BLaER1 (cell line): ENCODE data around the gene IL2RA.

Experiments
- H3K27ac ChIP-seq: shearing (Covaris generic); formaldehyde crosslinking; 2 replicates; pipeline ENCODE4 v1.8.1; 2022
- H3K27me3 ChIP-seq: shearing (Covaris generic); formaldehyde crosslinking; 2 replicates; pipeline ENCODE4 v1.8.1; 2022
- H3K36me3 ChIP-seq: shearing (Covaris generic); formaldehyde crosslinking; 2 replicates; pipeline ENCODE4 v1.8.1; 2022
- H3K4me1 ChIP-seq: shearing (Covaris generic); formaldehyde crosslinking; 2 replicates; pipeline ENCODE4 v1.8.1; 2022
- H3K4me2 ChIP-seq: shearing (Covaris generic); formaldehyde crosslinking; 2 replicates; pipeline ENCODE4 v1.8.1; 2022
- H3K4me3 ChIP-seq: shearing (Covaris generic); formaldehyde crosslinking; 2 replicates; pipeline ENCODE4 v1.8.1; 2022
- H3K9ac ChIP-seq: shearing (Covaris generic); formaldehyde crosslinking; 2 replicates; pipeline ENCODE4 v1.8.1; 2022
- H3K9me3 ChIP-seq: shearing (Covaris generic); formaldehyde crosslinking; 2 replicates; pipeline ENCODE4 v1.8.1; 2022
- H4K20me1 ChIP-seq: shearing (Covaris generic); formaldehyde crosslinking; 2 replicates; pipeline ENCODE4 v1.8.1; 2022
- Cebpa-rat ChIP-seq: shearing (Covaris generic); IDR thresholded peaks from 2 replicates; pipeline ENCODE4 v1.8.1; 2022

The IL2RA gene

DNA sequence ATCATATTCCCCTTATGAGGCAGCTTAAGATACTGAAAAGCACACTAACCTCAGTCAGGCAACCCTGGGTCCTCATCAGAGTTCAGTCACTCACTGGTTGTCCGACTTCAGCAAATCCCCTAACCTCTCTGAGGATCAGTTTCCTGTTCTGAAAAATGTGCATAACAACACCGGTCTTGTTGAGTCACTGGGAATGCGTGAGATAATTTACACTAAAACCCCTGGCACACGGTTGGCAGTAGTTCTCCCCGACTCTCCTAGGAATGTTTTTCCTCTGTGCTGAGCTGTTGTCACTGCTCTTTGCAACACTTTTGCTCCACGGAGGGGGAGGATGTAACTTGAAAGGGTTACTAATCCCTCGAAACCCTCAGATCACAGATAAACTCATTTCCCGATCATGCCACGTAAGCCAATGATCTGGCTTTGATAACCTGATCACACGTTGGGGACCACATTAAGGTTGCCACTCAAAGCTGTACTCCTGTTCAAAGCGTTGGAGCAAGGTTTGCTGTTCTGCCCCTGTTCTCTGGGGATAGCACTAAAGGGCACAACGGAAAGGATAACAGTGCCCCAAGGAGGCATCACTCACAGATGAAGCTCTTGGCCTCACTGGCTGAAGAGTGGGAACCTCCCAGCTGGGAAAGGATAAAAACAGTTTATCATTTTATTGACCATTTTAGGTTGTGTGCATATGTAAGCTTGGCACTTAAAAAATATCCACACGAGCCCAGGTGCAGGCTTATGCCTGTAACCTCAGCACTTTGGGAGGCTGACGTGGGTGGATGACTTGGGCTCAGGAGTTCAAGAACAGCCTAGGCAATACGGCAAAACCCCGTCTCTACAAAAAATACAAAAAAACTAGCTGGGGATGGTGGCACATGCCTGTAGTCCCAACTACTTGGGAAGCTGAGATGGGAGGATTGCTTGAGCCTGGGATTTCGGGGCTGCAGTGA is 21.6 kb upstream of the IL2RA start:
- no peak overlapping the region; the same call in 1 of the 2 replicates for H3K4me2 ChIP-seq

GRCh38 chr10:6082496-6083395 is 20.6 kb upstream of the IL2RA start:
- no peak for TF ChIP-seq Cebpa-rat
- no peak overlapping the region for H3K4me2 ChIP-seq
- H3K36me3 ChIP-seq, result no peaks in the 10 kb centered on the region
- H3K27me3 ChIP-seq, result no peaks in the 10 kb centered on the region
- no peaks in the 10 kb centered on the region for H4K20me1 ChIP-seq
- H3K9ac ChIP-seq, result no peak overlapping the region
- no peak overlapping the region for H3K27ac ChIP-seq
- 0 out of 2 replicates have a peak, but pooled peaks cover 7% of the 10 kb centered on the region for H3K9me3 ChIP-seq
- H3K4me1 ChIP-seq, result peaks cover 23% of the 10 kb centered on the region
- H3K4me3 ChIP-seq, result no peak overlapping the region

More for the DNA sequence above, 21.6 kb upstream of the IL2RA start:
- H3K27me3 ChIP-seq, result no peaks in the 10 kb centered on the region
- H3K9ac ChIP-seq, result no peak overlapping the region
- H3K27ac ChIP-seq, result no peak overlapping the region
- H3K36me3 ChIP-seq, result no peaks in the 10 kb centered on the region
- no peaks in the 10 kb centered on the region for H4K20me1 ChIP-seq
- peaks cover 26% of the 10 kb centered on the region for H3K4me1 ChIP-seq
- 0 out of 2 replicates have a peak, but pooled peaks cover 7% of the 10 kb centered on the region for H3K9me3 ChIP-seq
- TF ChIP-seq Cebpa-rat, result no peak
- H3K4me3 ChIP-seq, result no peak overlapping the region

DNA sequence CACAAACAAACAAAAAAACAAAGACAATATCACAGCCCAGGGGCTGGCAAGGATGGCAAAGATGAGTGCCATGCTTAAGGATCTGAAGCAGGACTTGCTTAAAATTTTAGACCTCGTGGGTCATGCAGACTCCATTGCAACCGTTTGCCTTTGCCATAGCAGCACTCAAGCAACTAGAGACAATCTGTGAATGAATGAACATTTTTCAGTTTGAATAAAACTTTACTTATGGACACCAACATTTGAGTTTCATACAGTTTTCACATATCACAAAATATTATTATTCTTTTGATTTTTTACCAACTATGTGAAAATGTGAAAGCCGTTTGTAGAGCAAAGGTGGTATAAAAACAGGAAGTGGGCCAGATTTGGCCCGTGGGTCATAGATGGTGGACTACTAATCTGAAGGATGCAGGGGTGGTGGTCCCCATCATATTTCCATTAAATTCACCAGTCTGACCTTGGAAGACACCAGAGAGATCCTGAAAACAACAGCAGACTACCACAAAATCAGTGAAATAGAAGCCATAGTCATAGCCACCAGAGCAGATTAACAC is 18.3 kb upstream of the IL2RA start:
- no peak overlapping the region for H3K9ac ChIP-seq
- no peak for TF ChIP-seq Cebpa-rat
- H3K36me3 ChIP-seq, result no peaks in the 10 kb centered on the region
- H3K27ac ChIP-seq, result no peak overlapping the region
- no peak overlapping the region for H3K4me2 ChIP-seq
- 0 out of 2 replicates have a peak, but pooled peaks cover 7% of the 10 kb centered on the region for H3K9me3 ChIP-seq
- H3K4me3 ChIP-seq, result no peak overlapping the region
- peaks cover 9% of the 10 kb centered on the region for H3K4me1 ChIP-seq
- no peaks in the 10 kb centered on the region for H3K27me3 ChIP-seq
- no peaks in the 10 kb centered on the region for H4K20me1 ChIP-seq

DNA sequence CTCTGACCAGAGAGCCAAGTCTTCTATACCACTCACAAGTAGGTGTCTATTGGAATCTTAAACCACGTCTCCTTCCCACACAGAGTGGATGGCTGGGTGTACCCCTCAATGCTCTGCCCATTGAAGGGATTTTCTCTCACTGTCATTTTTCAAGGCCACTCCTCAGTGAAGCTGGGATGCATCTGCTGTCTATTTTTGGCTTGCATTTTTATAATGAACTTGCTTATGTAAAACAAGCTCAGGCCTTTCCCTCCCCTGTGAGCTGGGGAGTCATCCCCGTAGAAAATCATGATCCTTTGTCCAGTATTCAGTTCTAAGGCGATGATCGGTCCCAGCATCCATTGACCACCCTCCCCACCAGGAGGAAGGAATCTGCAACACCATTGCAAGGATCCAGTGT is 16.9 kb upstream of the IL2RA start:
- Histone ChIP-seq H3K4me2 (no peak overlapping the region), H3K9me3 (0 out of 2 replicates have a peak, but pooled peaks cover 7% of the 10 kb centered on the region), H3K9ac (no peak overlapping the region), H3K36me3 (no peaks in the 10 kb centered on the region), H3K27me3 (no peaks in the 10 kb centered on the region), H4K20me1 (no peaks in the 10 kb centered on the region), H3K4me1 (peaks cover 6% of the 10 kb centered on the region), H3K27ac (no peak overlapping the region), H3K4me3 (no peak overlapping the region)
- no peak for TF ChIP-seq Cebpa-rat

DNA sequence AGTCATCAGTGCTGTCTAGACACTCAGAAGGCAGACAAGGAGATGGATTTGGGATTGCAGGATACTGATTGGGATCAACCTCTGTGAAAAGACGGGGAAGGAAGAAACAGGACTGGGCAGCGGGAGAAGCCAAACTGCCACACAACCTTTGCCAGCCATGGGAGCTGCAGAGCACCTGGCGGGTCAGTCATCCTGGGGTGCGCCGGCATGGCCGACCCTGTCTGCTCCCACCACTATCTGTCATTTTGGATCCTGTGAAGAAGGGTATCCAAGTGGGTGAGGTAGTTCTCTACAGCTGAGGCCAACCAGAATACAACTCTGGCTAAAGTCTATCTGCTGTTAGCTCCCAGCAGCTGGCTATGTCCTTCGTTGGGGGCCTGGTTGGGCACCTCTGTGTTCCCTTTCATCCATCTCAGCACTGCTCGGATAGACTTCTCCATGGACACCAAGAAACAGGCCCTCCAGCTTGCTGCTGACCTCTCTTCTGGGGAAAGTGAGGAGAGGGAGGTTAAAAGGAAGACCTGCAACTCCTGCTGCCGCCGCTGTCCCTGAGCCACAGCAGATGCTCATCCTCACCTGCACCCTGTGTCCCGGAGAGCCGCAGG is 15.0 kb upstream of the IL2RA start:
- H3K27me3 ChIP-seq, result no peaks in the 10 kb centered on the region
- peaks cover 11% of the 10 kb centered on the region for H3K4me1 ChIP-seq
- no peak overlapping the region for H3K27ac ChIP-seq
- TF ChIP-seq Cebpa-rat, result no peak
- 0 out of 2 replicates have a peak, but pooled peaks cover 7% of the 10 kb centered on the region for H3K9me3 ChIP-seq
- H3K36me3 ChIP-seq, result no peaks in the 10 kb centered on the region
- no peak overlapping the region for H3K4me2 ChIP-seq
- no peak overlapping the region for H3K9ac ChIP-seq
- H4K20me1 ChIP-seq, result no peaks in the 10 kb centered on the region
- H3K4me3 ChIP-seq, result no peak overlapping the region

DNA sequence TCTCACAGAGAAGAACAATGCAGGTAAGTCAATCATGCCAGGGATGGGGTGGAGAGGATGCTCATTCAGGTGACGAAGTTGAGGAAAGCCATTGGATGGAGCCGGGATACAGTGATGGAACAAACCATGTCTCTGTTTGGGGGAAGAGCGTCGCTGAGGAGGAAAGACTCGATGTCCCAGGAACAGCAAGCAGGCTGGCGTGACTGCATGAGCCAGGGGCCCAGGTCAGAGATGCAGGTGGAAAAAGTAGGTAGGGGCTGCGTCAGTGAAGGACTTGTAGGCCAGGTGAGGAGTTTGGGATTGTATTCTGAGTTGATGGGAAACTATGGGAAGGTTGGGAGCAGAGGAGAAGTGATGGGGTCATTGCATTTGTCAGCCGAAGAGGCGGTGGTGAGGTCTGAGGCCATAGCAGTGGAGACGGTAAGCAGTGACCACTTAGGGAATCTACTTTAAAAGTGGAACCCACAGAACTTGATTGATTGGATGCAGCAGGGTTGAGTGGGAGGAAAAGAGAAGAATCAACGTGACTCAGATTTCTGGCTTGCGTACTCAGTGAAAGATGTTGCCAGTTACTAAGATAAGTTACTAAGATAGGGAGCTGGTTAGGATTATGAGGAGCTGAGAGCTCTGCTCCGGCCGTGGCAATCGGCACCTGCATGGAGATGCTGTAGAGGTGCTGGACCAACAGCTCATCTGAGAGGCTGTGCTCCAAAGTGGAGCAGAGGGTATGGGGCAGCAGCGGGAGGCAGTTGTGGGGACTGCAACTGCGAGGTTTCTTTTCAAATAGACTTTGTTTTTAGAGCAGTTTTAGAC is 12.5 kb upstream of the IL2RA start:
- no peaks in the 10 kb centered on the region for H4K20me1 ChIP-seq
- no peak overlapping the region for H3K27ac ChIP-seq
- H3K9me3 ChIP-seq, result no peaks in the 10 kb centered on the region
- peaks cover 35% of the 10 kb centered on the region for H3K4me1 ChIP-seq
- no peaks in the 10 kb centered on the region for H3K36me3 ChIP-seq
- H3K4me2 ChIP-seq, result no peak overlapping the region
- H3K4me3 ChIP-seq, result no peak overlapping the region
- H3K9ac ChIP-seq, result no peak overlapping the region
- TF ChIP-seq Cebpa-rat, result no peak
- no peaks in the 10 kb centered on the region for H3K27me3 ChIP-seq

DNA sequence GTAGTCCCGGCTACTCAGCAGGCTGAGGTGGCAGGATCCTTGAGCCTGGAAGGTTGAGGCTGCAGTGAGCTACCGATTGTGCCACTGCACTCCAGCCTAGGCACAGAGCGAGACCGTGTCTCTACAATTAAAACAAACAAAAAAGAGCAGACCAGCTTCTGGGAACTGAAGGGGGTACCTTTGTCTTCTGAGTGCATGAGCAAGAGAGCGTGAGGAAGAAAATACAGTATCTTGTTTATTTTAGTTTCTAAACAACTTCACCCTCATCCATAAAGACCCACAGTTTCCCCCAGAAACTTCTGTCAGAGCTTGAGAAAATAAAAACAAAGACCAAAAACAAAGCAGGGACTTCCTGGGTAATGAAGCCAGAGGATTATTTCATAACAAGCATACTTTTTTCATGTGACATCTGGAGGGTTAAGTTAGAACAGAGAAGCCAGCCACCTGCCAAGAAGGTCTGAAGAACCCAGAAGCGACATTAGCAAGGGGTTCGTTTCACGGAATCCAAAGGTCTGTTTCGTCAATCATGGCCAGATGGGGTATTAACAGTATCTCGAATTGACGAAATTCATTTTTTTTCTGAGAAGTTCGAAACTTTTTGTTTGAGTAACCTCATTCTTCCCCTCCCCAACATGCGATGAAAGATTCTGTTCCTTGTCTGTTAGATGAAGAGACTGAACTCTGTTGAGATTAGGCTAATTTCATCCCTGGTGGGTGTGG is 10.2 kb upstream of the IL2RA start:
- Histone ChIP-seq H3K4me3 (no peak overlapping the region), H3K4me2 (peak overlapping the region; percentile 92), H3K27ac (peak overlapping the region; percentile 94), H3K36me3 (no peaks in the 10 kb centered on the region), H3K4me1 (peaks cover 59% of the 10 kb centered on the region), H4K20me1 (no peaks in the 10 kb centered on the region), H3K9ac (peak overlapping the region; percentile 63), H3K9me3 (no peaks in the 10 kb centered on the region), H3K27me3 (no peaks in the 10 kb centered on the region)
- TF ChIP-seq Cebpa-rat, result no peak
